CD4-positive, alpha-beta T cell treated with Interleukin-2 at 100 ng/mL for 4 hours (primary cell): ENCODE results near the gene UST.

ENCODE experiments used
- DNase-seq: peaks from one replicate; pipeline ENCODE4 v3.0.0-alpha.2; 2020; ENCODE audit warnings: low spot score

The UST gene

DNA sequence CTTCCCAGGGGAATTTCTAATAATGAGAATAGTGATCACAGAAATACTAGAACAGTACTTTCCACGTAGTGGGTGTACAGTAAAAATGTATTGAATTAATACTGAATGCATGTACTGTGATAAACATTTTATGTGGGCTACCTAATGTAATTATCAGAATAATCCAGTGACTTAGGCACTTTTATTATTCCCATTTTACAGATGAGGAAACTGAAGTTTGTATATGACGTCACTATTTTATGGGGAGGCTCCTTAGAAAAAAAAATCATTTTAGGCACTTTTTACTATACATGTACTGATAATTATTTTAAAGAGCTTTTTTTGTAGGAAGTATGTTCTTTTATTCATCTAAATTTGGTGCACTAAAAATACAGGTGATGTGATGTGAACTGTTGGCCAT is 295.1 kb downstream of the UST start:
- DNase-seq: no peak

- no peak for DNase-seq
These were observed 296.8 kb downstream of the UST start for GRCh38 chr6:149043476-149044130.

DNA sequence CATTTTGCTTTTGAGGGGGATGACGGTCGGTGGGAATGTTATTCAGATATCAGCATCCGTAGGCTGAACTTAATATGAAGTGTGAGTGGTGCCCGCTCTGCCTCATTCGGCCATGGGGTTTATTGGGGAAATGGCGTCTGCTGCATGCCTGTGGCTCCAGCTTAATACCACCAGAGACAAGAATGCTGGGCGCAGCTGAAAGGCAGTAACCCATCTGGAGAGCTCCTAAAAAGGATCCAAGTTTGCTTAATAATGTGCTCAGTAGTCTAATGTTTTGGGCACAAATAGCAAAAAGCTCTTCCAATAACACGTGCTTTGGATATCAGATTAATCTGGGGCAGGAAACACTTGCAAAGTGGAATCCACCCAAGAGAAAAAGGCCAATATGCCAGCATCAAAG is 297.7 kb downstream of the UST start:
- no peak for DNase-seq

- peak; percentile 43 for DNase-seq
These were observed 298.6 kb downstream of the UST start for GRCh38 chr6:149045404-149045803.

- no peak for DNase-seq
These were observed 299.5 kb downstream of the UST start for GRCh38 chr6:149046164-149046821.

DNA sequence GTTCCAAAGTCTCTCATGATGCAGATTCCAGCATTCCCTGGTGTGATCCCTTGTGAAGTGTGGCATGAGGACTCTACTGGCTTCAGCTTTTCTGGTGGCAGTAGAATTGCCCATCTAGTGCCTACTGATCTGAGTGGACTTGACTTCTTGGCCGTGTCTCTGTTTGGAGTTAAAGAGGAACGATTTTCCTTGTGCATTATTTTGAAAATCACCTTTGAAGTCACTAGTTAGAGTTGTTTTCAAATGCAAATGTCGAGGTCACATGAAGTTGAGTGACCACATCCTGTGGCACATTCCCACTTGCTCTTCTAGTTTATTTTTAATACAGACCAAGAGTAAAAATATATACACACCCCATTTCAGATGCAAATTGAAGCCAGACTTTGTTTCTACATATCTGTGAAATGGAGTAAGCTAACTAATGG is 300.0 kb downstream of the UST start:
- DNase-seq: no peak

DNA sequence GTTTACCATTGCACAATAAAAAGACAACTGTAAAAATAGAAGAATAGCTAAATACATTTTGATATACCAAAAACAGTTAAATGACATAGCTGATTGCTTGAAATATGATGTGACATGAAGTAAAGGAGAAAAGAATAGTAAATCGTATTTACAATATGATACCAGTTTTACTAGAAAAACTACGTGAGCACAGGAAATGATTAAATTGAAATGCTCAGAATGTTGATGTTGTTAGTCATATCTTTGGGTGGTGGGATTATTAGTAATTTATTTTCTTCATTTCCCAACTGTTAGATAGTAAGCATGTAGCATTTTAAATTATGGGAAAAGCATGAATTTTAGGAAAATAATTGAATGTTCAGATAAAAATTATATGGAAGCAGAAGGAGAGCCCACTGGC is 302.4 kb downstream of the UST start:
- no peak for DNase-seq

GRCh38 chr6:149050160-149050559 is 303.3 kb downstream of the UST start:
- no peak for DNase-seq

DNA sequence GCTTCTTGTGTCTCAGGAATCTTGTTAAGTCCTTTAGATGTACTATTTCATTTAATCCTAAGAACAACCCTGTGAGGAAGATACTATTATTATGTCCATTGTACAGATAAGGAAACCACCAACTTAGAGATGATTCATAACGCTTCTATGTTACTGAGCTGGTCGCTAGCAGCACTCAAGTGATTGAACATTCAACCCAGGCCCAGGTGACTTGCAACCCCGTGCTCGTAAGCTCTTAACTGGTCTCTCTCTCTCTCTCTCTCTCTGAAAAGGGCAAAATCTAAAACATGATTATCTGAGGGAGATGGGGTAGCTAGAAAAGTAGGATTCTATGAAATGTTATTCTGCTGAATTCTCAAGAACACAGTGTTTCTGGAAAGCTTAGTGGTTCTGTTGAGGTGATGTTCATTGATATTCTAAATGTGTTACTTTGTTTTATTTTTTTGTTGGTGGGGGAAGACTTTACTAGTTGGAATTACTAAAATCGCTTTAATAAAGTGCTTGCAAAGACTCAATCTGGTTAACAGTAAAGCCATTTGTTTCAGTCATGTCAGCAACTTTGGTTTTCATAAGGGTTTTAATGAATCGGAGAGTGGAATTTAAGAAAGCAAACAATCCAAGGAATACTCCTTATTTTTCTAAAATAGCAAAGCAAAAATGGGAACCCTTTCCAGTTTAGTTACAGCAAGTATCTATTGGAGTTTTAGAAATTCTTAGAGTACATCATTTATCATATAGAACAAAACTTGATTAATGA is 305.7 kb downstream of the UST start:
- DNase-seq: peak; percentile 42

- DNase-seq: peak; percentile 34
These were observed 307.2 kb downstream of the UST start for GRCh38 chr6:149053848-149054558.

DNA sequence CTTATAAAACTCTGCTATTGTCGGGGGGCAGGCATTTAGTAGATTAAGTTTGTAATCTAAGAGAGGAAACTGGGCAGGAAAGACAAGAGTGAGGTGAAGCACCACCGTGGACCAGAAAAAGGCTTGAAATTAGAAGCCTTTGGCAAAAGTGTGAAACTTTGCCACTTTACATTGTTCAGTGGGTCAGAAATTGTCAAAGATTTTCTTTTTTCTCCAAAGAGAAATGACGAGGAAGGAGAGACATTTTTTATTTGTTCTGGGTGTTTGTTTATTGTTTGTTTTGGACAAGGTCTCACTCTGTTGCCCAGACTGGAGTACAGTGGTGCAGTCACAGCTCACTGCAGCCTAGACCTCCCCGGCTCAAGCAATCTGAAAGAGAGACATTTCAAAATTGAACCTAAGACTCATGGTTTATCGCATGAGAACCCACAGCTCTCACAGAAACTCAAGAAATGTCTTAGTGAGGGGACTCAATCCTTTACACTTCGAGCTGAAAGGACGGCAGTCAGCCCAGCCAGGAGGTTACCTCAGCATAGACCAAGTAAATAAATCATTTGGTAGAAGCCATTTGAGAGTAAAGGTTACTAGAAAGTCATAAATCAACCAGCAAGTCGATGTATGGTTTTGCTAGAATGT is 307.8 kb downstream of the UST start:
- DNase-seq: no peak

DNA sequence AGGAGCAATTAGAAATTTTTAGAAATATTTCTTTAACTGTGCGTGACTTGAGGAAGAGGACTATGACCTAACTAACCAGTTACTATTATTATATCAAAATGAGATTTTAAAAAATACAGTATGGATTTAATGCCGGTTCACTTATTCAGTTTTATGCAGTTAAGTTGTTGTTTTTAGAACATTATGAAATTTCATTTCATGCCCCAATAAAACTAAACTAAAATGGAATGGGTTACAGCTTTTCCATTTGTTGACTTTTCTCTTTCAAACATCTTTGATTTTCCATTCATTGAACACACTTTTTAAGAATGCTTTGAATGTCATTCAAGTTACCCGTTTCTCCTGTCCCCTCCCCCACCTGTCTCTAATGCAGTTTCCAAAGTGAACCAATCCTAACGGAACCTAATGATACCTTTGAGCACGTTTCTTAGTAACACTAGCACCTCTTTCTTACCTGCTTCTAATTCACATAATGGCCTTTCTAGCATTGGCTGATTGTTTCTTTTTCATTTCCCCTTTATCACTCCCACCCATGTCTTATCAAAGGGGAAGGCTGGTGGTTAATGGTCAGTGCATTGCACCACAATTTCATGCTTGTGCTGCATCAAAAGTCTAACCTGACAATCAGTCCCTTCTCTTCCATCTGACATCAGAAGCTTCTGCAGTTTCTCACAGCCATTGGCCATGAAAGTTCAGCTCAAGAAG is 308.5 kb downstream of the UST start:
- no peak for DNase-seq

- no peak for DNase-seq
These were observed 310.1 kb downstream of the UST start for GRCh38 chr6:149056777-149057463.

DNA sequence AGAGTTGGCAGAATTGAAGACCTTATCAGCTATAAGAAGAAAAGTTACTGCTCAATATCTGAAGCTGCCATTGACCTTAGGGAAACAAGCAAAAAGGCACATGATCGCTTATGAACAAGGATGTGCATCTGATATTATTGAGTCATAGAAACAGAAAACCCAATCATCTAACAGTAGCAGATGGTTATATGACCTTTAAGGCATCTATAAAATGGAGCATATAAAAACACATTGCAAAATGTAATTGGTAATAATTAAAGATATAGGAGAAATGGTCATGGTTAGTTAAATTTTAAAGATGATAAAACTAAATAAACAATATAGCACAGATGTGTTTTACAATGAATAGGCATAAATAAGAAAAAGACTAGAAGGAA is 310.6 kb downstream of the UST start:
- no peak for DNase-seq

GRCh38 chr6:149059557-149059956 is 312.7 kb downstream of the UST start:
- DNase-seq: no peak

DNA sequence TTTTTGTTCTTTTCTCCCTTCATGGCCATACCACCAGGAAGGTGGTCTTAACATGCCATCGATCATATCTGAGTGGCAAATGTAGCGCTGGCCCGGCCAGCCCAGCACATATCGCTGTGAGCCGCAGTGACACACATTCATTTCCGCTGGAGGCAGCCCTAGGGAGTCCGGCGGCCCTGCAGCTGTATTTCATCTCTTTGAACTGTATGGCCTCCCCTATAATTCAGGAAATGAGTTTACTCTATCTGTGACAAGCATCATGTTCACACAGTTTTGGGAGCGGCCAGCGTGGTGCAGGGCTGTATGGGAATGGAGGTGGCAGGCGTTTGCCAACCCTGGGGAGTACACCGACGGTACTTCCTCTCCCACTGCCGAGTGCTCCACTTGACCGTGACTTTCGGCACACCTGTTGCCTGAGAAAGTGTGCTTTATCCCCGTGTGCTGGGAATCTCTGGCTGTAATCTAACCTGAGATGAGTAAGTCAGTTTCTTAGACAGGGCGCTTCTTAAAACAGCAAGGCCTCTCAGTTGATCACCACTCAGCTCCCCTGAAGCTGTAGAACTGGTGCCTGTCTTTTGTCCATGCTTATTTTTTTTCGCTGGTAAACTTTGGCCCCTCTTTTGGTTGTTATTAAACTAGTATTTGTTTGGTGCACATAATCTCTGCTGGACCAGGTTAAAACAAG is 313.6 kb downstream of the UST start:
- peak; percentile 65 for DNase-seq

- DNase-seq: no peak
These were observed 314.3 kb downstream of the UST start for GRCh38 chr6:149060985-149061760.

DNA sequence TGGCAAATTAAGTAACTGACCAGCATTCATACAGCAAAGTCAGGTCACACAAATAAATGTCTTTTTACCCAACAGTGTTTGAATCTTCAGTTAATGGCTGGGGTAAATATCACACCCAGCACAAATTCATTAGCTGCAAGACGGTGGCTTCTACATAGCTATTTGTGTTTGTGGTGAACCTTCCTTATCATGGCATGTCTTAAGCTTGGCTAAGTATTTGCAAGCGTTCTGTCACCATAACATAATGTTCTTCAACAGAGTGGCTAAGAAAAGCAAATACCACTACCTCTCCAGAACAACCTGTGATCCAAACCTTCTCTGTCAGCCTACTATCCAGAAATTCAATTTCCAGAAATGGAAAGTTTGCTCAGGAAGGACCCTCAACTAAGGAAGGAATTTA is 315.1 kb downstream of the UST start:
- no peak for DNase-seq

GRCh38 chr6:149062653-149063348 is 316.0 kb downstream of the UST start:
- DNase-seq: no peak
